HepG2 (cell line): Measurements from ENCODE around the gene SLC6A8. TPM values are rescaled to one million over a fixed set of nuclear protein-coding genes. Genes with fewer than 3 reads are reported as not detected.
A peak's percentile ranks its signal among the peaks of the same experiment; 100 is the strongest.

Source experiments
- DZIP1 ChIP-seq: sonication (generic); formaldehyde crosslinking; IDR thresholded peaks from 2 replicates; pipeline ENCODE4 v1.5.0; 2020; ENCODE audit warnings: mild to moderate bottlenecking, missing genetic modification reagents
- E2F2 ChIP-seq: sonication (generic); formaldehyde crosslinking; IDR thresholded peaks from 2 replicates; pipeline ENCODE4 v1.4.0; 2020; ENCODE audit warnings: missing genetic modification reagents, borderline replicate concordance
- GLI4 ChIP-seq: sonication (generic); formaldehyde crosslinking; IDR thresholded peaks from 2 replicates; pipeline ENCODE4 v1.5.1; 2020; ENCODE audit warnings: missing genetic modification reagents, mild to moderate bottlenecking, moderate library complexity, borderline replicate concordance
- IRF1 ChIP-seq: sonication (generic); formaldehyde crosslinking; IDR thresholded peaks from 2 replicates; pipeline ENCODE4 v1.4.0; 2020; ENCODE audit warnings: low read depth, mild to moderate bottlenecking, missing genetic modification reagents
- PHF8 ChIP-seq: sonication (generic); formaldehyde crosslinking; IDR thresholded peaks from 2 replicates; pipeline ENCODE4 v1.5.0; 2020; ENCODE audit warnings: missing genetic modification reagents
- SETDB1 ChIP-seq: sonication (generic); formaldehyde crosslinking; IDR thresholded peaks from 2 replicates; pipeline ENCODE4 v1.5.1; 2020; ENCODE audit warnings: missing genetic modification reagents, mild to moderate bottlenecking, borderline replicate concordance
- SMYD3 ChIP-seq: sonication (generic); formaldehyde crosslinking; IDR thresholded peaks from 2 replicates; pipeline ENCODE4 v1.8.1; 2023; ENCODE audit warnings: mild to moderate bottlenecking, missing genetic modification reagents
- SPEN ChIP-seq: sonication (generic); formaldehyde crosslinking; IDR thresholded peaks from 2 replicates; pipeline ENCODE4 v1.5.1; 2020; ENCODE audit warnings: low read depth, mild to moderate bottlenecking, missing genetic modification reagents
- SRSF1 ChIP-seq: fragments of 200-400 bp; formaldehyde crosslinking; optimal IDR thresholded peaks from 2 replicates; pipeline ENCODE3; 2017; ENCODE audit warnings: mild to moderate bottlenecking, low read depth, low read length, moderate library complexity
- SYNCRIP ChIP-seq: fragments of 200-400 bp; formaldehyde crosslinking; IDR thresholded peaks from 2 replicates; pipeline ENCODE4 v1.6.1; 2018; ENCODE audit warnings: mild to moderate bottlenecking, low read depth, low read length; ENCODE audit not compliant: insufficient read depth
- ZNF12 ChIP-seq: sonication (generic); formaldehyde crosslinking; IDR thresholded peaks from 2 replicates; pipeline ENCODE4 v1.5.0; 2020; ENCODE audit warnings: missing genetic modification reagents
- ZNF30 ChIP-seq: sonication (generic); formaldehyde crosslinking; IDR thresholded peaks from 2 replicates; pipeline ENCODE4 v1.5.0; 2020; ENCODE audit warnings: mild to moderate bottlenecking, missing genetic modification reagents
- ZNF33B ChIP-seq: sonication (generic); formaldehyde crosslinking; IDR thresholded peaks from 2 replicates; pipeline ENCODE4 v1.5.1; 2020; ENCODE audit warnings: mild to moderate bottlenecking, missing genetic modification reagents
- ZNF460 ChIP-seq: sonication (generic); formaldehyde crosslinking; IDR thresholded peaks from 2 replicates; pipeline ENCODE4 v1.5.1; 2020; ENCODE audit warnings: missing genetic modification reagents, mild to moderate bottlenecking, borderline replicate concordance
- ZNF616 ChIP-seq: sonication (generic); formaldehyde crosslinking; IDR thresholded peaks from 2 replicates; pipeline ENCODE4 v1.5.0; 2020; ENCODE audit warnings: low read depth, mild to moderate bottlenecking, missing genetic modification reagents
- ZNF629 ChIP-seq: sonication (generic); formaldehyde crosslinking; conservative IDR thresholded peaks from 2 replicates; pipeline ENCODE4 v1.5.0; 2020; ENCODE audit warnings: missing genetic modification reagents
- ZNF879 ChIP-seq: sonication (generic); formaldehyde crosslinking; IDR thresholded peaks from 2 replicates; pipeline ENCODE4 v1.8.1; 2023; ENCODE audit warnings: missing genetic modification reagents
- ZSCAN5A ChIP-seq: sonication (generic); formaldehyde crosslinking; IDR thresholded peaks from 2 replicates; pipeline ENCODE4 v1.8.0; 2022; ENCODE audit warnings: mild to moderate bottlenecking, missing genetic modification reagents, borderline replicate concordance
- polyA plus RNA-seq, 8 experiments: library from polyadenylated mRNA; depleted of rRNA in 3 of 8; stranded (reverse) in 7 of 8; unstranded in 1 of 8; fragments of >200 nt; fragmentation: Illumina TruSeq in 4 of 8; extraction: Trizol in 4 of 8; gene quantifications; 2 replicates each; pipeline versions ENCODE4 v1.2.1 to v1.2.3, GENCODE V29; 2011 to 2016; ENCODE audit warnings: low read depth in 4 of 8, missing spikeins in 1 of 8, mixed read lengths in 1 of 8; ENCODE audit not compliant: insufficient read depth in 1 of 8
- total RNA-seq, 5 experiments: library from RNA; depleted of rRNA; stranded (reverse); fragments of >200 nt; fragmentation: Illumina TruSeq; extraction: Trizol; gene quantifications; 2 replicates each; pipeline ENCODE4 v1.2.3, GENCODE V29; 2016; ENCODE audit warnings: low read depth in 1 of 5
- TF ChIP-seq, protein P1 (sequence below): sonication (generic); formaldehyde crosslinking; IDR thresholded peaks from 2 replicates; pipeline ENCODE4 v1.5.1; 2020; ENCODE audit warnings: mild to moderate bottlenecking, missing genetic modification reagents, moderate library complexity

Gene SLC6A8
- total and polyA plus RNA-seq, 2 of the 13 experiments (the other 11 are each of a cell fraction or from before 2014, with no cell fraction given) = 13.9 to 176 TPM

DNA sequence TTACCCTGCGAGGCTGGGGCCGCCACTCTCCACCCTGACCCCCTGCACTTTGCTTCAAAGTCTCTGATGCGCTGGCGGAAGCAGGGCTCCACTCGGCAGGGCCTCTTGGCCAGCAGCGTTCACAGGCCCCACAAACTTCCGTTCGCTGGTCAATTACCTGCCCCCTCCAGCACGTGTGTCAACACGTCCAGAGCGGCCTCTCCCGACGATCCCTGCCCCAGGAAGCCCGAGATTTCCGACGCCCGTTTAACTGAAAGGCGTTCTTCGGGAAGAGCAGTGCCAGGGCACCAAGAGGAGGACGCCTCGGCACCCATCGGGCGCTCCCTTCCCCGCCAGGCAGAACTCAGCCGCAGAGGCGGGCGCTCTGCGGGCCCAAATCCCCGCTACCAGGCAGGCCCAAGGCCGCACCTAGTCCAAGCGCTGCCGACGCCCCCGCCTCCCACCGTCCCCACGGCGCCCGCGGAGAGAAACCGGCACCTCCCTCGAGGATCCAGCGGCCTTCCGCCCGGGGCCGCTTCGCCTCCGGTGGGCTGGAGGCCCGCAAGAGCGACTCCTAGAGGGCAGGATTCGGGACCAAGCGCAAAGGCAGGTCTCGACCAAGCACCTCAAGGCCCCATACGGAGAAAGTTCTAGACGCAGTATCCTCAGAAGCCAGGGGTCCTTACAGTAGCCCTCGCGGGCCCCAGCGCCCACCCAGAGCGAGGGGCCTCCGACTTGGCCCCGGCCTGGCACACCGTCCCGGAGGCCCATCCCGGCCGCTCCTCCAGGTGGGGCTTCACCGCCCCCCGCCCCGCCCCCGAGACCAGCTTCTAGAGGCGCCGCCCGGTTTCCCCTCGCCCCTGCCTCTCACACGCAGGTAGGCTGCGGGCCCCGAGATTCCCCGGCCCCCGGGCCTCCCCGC is 35.9 kb downstream of the SLC6A8 start (continued):
- no peak for TF ChIP-seq ZSCAN5A
- TF ChIP-seq GLI4 (CRISPR knock-in tag) = no peak
- no peak for TF ChIP-seq SRSF1
- 0 out of 2 replicates have a peak, but pooled peaks have one; percentile 37 for TF ChIP-seq SMYD3 (CRISPR knock-in tag)
- TF ChIP-seq ZNF30 (CRISPR knock-in tag) = no peak
- TF ChIP-seq ZNF12 = no peak
- 0 out of 2 replicates have a peak, but pooled peaks have one; percentile 33 for TF ChIP-seq ZNF879 (CRISPR knock-in tag)
- TF ChIP-seq PHF8 (CRISPR knock-in tag) = peak; percentile 56; the same call in 1 of the 2 replicates
- 0 out of 2 replicates have a peak, but pooled peaks have one; percentile 59 for TF ChIP-seq ZNF33B
- no peak for TF ChIP-seq ZNF460 (CRISPR knock-in tag)
- TF ChIP-seq IRF1 (CRISPR knock-in tag) = no peak
- TF ChIP-seq, protein P1, sequence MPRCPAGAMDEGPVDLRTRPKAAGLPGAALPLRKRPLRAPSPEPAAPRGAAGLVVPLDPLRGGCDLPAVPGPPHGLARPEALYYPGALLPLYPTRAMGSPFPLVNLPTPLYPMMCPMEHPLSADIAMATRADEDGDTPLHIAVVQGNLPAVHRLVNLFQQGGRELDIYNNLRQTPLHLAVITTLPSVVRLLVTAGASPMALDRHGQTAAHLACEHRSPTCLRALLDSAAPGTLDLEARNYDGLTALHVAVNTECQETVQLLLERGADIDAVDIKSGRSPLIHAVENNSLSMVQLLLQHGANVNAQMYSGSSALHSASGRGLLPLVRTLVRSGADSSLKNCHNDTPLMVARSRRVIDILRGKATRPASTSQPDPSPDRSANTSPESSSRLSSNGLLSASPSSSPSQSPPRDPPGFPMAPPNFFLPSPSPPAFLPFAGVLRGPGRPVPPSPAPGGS (CRISPR knock-in tag) = peak; percentile 62; the same call in 1 of the 2 replicates
- no peak for TF ChIP-seq SETDB1 (CRISPR knock-in tag)
- TF ChIP-seq ZNF616 (CRISPR knock-in tag) = no peak
- TF ChIP-seq SPEN (CRISPR knock-in tag) = peak; percentile 72
- no peak for TF ChIP-seq ZNF629 (CRISPR knock-in tag)
- no peak for TF ChIP-seq SYNCRIP
- no peak for TF ChIP-seq E2F2 (CRISPR knock-in tag)
- TF ChIP-seq DZIP1 (CRISPR knock-in tag) = no peak
